Glomerular visceral epithelial cell (primary cell): ENCODE results near the gene DNAH1.

Experiments used
- DNase-seq: peaks from one replicate; pipeline ENCODE4 v3.0.0-alpha.2; 2016; ENCODE audit errors: extremely low spot score

The DNAH1 gene

GRCh38 chr3:52433996-52434479 lies 117.9 kb downstream of the DNAH1 start:
- no peak for DNase-seq

GRCh38 chr3:52434491-52435115 lies 118.5 kb downstream of the DNAH1 start:
- DNase-seq = no peak

- no peak for DNase-seq
Measured at GRCh38 chr3:52435246-52436101, 119.4 kb downstream of the DNAH1 start.

GRCh38 chr3:52436500-52437149 lies 120.5 kb downstream of the DNAH1 start:
- no peak for DNase-seq

GRCh38 chr3:52437326-52438103 lies 121.4 kb downstream of the DNAH1 start:
- DNase-seq = no peak

GRCh38 chr3:52438104-52438376 lies 121.9 kb downstream of the DNAH1 start:
- no peak for DNase-seq

GRCh38 chr3:52438579-52439425 lies 122.7 kb downstream of the DNAH1 start:
- DNase-seq = no peak

GRCh38 chr3:52439426-52440248 lies 123.5 kb downstream of the DNAH1 start:
- no peak for DNase-seq

- no peak for DNase-seq
Measured at GRCh38 chr3:52440249-52440551, 124.1 kb downstream of the DNAH1 start.

GRCh38 chr3:52440671-52441070 lies 124.6 kb downstream of the DNAH1 start:
- no peak for DNase-seq

GRCh38 chr3:52441091-52441771 lies 125.1 kb downstream of the DNAH1 start:
- no peak for DNase-seq

- no peak for DNase-seq
Measured at GRCh38 chr3:52441772-52442332, 125.7 kb downstream of the DNAH1 start.

GRCh38 chr3:52442409-52443267 lies 126.5 kb downstream of the DNAH1 start:
- DNase-seq = no peak

GRCh38 chr3:52443268-52443610 lies 127.1 kb downstream of the DNAH1 start:
- DNase-seq = no peak

- DNase-seq = no peak
Measured at GRCh38 chr3:52443791-52444687, 127.9 kb downstream of the DNAH1 start.

- peak; percentile 60 for DNase-seq
Measured at GRCh38 chr3:52444860-52445793, 129.0 kb downstream of the DNAH1 start, which contains the start of gene SEMA3G. SEMA3G (minus strand) TSS chr3:52445103; CDS start chr3:52445027, 76 bp downstream.
